Astrocyte of the cerebellum (primary cell): Measurements from ENCODE around the gene OR10T2.
"Not testable (repeated sequence)": the region's sequence is repeated elsewhere in the genome, so short reads cannot be mapped to it uniquely, and the experiment has no call there.

Source experiments
- DNase-seq: peaks from one replicate; pipeline ENCODE4 v3.0.0-alpha.2; 2011; ENCODE audit warnings: low read depth
- H3K4me3 ChIP-seq: 2 replicates; pipeline ENCODE4 v1.5.1; 2011; ENCODE audit warnings: mild to moderate bottlenecking, low read depth, low read length, moderate library complexity
- CTCF ChIP-seq: IDR thresholded peaks from 2 replicates; pipeline ENCODE4 v1.5.1; 2012; ENCODE audit warnings: low read length, low read depth, moderate library complexity, mild to moderate bottlenecking; ENCODE audit errors: missing control alignments
- in situ Hi-C: cut with HindIII; loops from 2 replicates; pipeline ENCODE4 v1.10.0; 2017; ENCODE audit warnings: low sequenced_read_pairs

The OR10T2 gene

GRCh38 chr1:158398818-158399514, at the start of gene OR10T2:
Gene OR10T2 (minus strand): TSS chr1:158399466. CDS start chr1:158399466, 0 bp downstream.
- TF ChIP-seq CTCF, result no peak
- in situ Hi-C loops, result no loop called here
- H3K4me3 ChIP-seq, result no peak within 1 kb of the TSS

DNA sequence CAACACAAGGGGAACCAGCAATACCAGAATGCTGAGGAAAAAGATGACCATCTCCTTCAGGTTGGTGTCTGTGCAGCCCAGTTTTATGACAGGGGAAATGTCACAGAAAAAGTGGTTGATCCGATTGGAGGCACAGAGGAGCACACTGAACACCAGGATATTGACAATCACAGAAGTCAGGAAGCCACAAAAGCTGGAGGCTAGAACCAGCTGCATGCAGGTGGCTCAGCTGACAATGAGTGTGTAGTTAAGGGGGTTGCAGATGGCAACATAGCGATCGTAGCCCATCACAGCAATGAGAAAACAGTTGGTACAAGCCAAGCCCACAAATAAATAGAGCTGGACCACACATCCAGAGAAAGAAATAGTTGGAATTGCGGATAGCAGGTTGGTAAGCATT, 46.1 kb upstream of the OR10T2 start:
- DNase-seq, result no peak
- H3K4me3 ChIP-seq, result no peak overlapping the region
- in situ Hi-C loops, result no loop called here
- TF ChIP-seq CTCF, result no peak

More at GRCh38 chr1:158398818-158399514, at the start of gene OR10T2:
- no peak for DNase-seq

DNA sequence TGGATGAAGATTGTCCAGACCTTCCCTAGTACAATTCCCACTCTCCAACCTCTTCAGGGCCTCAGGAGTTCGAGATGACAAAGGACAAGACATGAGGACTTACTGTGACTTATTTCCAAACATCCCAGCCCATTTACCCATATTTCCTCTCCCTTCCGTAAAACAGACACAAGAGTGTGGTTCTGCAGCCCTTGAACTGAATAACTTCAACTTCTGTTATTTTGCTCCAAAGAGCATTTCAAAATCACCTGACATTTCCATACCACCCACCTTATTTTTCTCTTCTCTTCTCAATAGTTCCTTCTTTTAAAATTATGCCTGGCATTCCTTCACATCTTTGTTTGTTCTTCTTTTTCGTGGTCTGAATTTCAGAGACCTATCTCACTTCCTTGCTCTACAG, 35.5 kb upstream of the OR10T2 start:
- H3K4me3 ChIP-seq, result no peak overlapping the region
- no peak for TF ChIP-seq CTCF
- in situ Hi-C loops, result no loop called here
- DNase-seq, result no peak

DNA sequence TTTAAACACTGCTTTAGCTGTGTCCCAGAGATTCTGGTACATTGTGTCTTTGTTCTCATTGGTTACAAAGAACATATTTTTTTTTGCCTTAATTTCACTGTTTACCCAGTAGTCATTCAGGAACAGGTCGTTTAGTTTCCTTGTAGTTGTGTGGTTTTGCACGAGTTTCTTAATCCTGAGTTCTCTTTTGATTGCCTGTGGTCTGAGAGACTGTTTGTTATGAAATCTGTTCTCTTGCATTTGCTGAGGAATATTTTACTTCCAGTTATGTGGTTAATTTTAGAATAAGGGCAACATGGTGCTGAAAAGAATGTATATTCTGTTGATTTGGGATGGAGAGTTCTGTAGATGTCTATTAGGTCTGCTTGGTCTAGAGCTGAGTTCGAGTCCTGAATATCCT, 30.9 kb upstream of the OR10T2 start:
- H3K4me3 ChIP-seq, in situ Hi-C loops, DNase-seq: not testable (repeated sequence)

DNA sequence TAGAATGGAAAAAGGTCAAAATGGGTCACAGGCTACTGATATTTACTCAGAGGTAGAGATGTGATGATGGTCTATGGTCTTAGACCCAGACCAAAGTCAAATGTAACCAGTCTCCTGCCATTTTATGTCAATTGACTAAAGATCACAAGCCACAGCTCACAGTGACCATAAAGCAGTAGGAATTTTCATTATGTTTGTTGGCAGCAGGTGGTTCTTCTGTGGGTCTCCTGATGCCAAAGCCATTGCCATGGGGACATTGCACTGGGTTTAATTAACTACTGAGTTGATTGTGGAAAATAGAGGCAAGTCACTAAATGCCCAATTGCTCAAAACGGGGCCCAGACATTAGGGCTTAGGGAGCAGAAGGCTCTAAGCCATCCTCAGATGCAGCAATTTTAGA, 26.9 kb upstream of the OR10T2 start, which contains the start of gene OR10K2:
Gene OR10K2 (minus strand): TSS at position 101 of the 400 bp plus-strand sequence. CDS start 5,371 bp downstream, outside the sequence.
- in situ Hi-C loops, result no loop called here
- DNase-seq, result no peak
- no peak for TF ChIP-seq CTCF
- H3K4me3 ChIP-seq, result no peak within 1 kb of the TSS

- TF ChIP-seq CTCF, result no peak
- H3K4me3 ChIP-seq, result no peak overlapping the region
- no peak for DNase-seq
- in situ Hi-C loops, result no loop called here
Observed at GRCh38 chr1:158425027-158425426, 25.8 kb upstream of the OR10T2 start.

- in situ Hi-C loops, result no loop called here
- DNase-seq, result no peak
- no peak overlapping the region for H3K4me3 ChIP-seq
- TF ChIP-seq CTCF, result no peak
Observed at GRCh38 chr1:158422212-158422611, 22.9 kb upstream of the OR10T2 start.
